ENCODE results near the gene OPRL1.

- TF ChIP-seq CTCF (IDR thresholded peaks at IDR 0.05), result no peak
- no peak for TF ChIP-seq EP300 (IDR thresholded peaks at IDR 0.05; ENCODE audit: borderline replicate concordance in 1 of 2, low read depth in 1 of 2, low read length in 1 of 2)
- TF ChIP-seq USF2 (IDR thresholded peaks at IDR 0.05; ENCODE audit: borderline replicate concordance, low read depth, low read length), result no peak
- no peak for TF ChIP-seq JUND (IDR thresholded peaks at IDR 0.05)
These were observed 27.6 kb upstream of the OPRL1 start for GRCh38 chr20:64052326-64052722.
